ENCODE measurements around the gene RCC1. TPM values are rescaled to one million over a fixed set of nuclear protein-coding genes. Genes with fewer than 3 reads are reported as not detected.
"Not testable (repeated sequence)": the region's sequence is repeated elsewhere in the genome, so short reads cannot be mapped to it uniquely, and the experiment has no call there.

The RCC1 gene
- total RNA-seq, 1 donor from 2014 or later = 23.7 TPM

GRCh38 chr1:28518745-28519341 lies 13.0 kb downstream of the RCC1 start:
- no peak for DNase-seq (ENCODE audit: low read depth)
- H3K4me3 Mint-ChIP-seq (ENCODE audit: unreplicated experiment) = peak overlapping the region; percentile 92
- Histone ChIP-seq H3K9ac (ENCODE audit: low read length) (peak overlapping the region; percentile 89), H4K20me1 (ENCODE audit: insufficient read depth, low read length) (peaks cover 57% of the 10 kb centered on the region), H2AFZ (ENCODE audit: low read depth, low read length) (no peak overlapping the region), H3K4me3 (ENCODE audit: insufficient read depth, low read depth, low read length) (peak overlapping the region; percentile 72), H3K79me2 (ENCODE audit: insufficient read depth, low read length) (peaks cover 48% of the 10 kb centered on the region), H3K4me1 (ENCODE audit: insufficient read depth, low read length) (peaks cover 14% of the 10 kb centered on the region), H3K4me2 (ENCODE audit: low read length) (peak overlapping the region; percentile 92), H3K27ac (ENCODE audit: low read depth, low read length) (peak overlapping the region; percentile 86), H3K9me3 (ENCODE audit: insufficient read depth, low read depth, low read length) (no peaks in the 10 kb centered on the region), H3K27me3 (ENCODE audit: insufficient read depth, low read length) (no peaks in the 10 kb centered on the region), H3K36me3 (ENCODE audit: insufficient read depth, low read length) (peaks cover under 1% of the 10 kb centered on the region)
- no peak for FAIRE-seq
- H3K4me1 Mint-ChIP-seq (ENCODE audit: low read depth, unreplicated experiment) = peaks cover 11% of the 10 kb centered on the region
- no peaks in the 10 kb centered on the region for H3K9me3 Mint-ChIP-seq (ENCODE audit: unreplicated experiment)
- no peaks in the 10 kb centered on the region for H3K27me3 Mint-ChIP-seq (ENCODE audit: low read depth, unreplicated experiment)
- TF ChIP-seq CTCF (IDR thresholded peaks at IDR 0.05; ENCODE audit: insufficient read depth, low read depth, low read length) = no peak
- no peak for TF ChIP-seq EZH2 (IDR thresholded peaks at IDR 0.05; ENCODE audit: insufficient read depth, low read length)
- peak overlapping the region; percentile 95 for H3K27ac Mint-ChIP-seq (ENCODE audit: unreplicated experiment)
- H3K36me3 Mint-ChIP-seq (ENCODE audit: low read depth, unreplicated experiment) = peaks cover 2% of the 10 kb centered on the region

- H3K27ac Mint-ChIP-seq (ENCODE audit: unreplicated experiment) = no peak overlapping the region
- Histone ChIP-seq H2AFZ (ENCODE audit: low read depth, low read length) (no peak overlapping the region), H3K4me1 (ENCODE audit: insufficient read depth, low read length) (peaks cover 14% of the 10 kb centered on the region), H3K9me3 (ENCODE audit: insufficient read depth, low read depth, low read length) (no peaks in the 10 kb centered on the region), H3K4me2 (ENCODE audit: low read length) (peak overlapping the region; percentile 22), H3K9ac (ENCODE audit: low read length) (no peak overlapping the region), H3K79me2 (ENCODE audit: insufficient read depth, low read length) (peaks cover 61% of the 10 kb centered on the region), H4K20me1 (ENCODE audit: insufficient read depth, low read length) (peaks cover 61% of the 10 kb centered on the region), H3K27me3 (ENCODE audit: insufficient read depth, low read length) (no peaks in the 10 kb centered on the region), H3K27ac (ENCODE audit: low read depth, low read length) (no peak overlapping the region), H3K4me3 (ENCODE audit: insufficient read depth, low read depth, low read length) (no peak overlapping the region), H3K36me3 (ENCODE audit: insufficient read depth, low read length) (peaks cover 3% of the 10 kb centered on the region)
- H3K9me3 Mint-ChIP-seq (ENCODE audit: unreplicated experiment) = no peaks in the 10 kb centered on the region
- FAIRE-seq = no peak
- no peaks in the 10 kb centered on the region for H3K27me3 Mint-ChIP-seq (ENCODE audit: low read depth, unreplicated experiment)
- H3K4me1 Mint-ChIP-seq (ENCODE audit: low read depth, unreplicated experiment) = peaks cover 11% of the 10 kb centered on the region
- no peak for TF ChIP-seq CTCF (IDR thresholded peaks at IDR 0.05; ENCODE audit: insufficient read depth, low read depth, low read length)
- no peak for TF ChIP-seq EZH2 (IDR thresholded peaks at IDR 0.05; ENCODE audit: insufficient read depth, low read length)
- DNase-seq (ENCODE audit: low read depth) = no peak
- peaks cover 3% of the 10 kb centered on the region for H3K36me3 Mint-ChIP-seq (ENCODE audit: low read depth, unreplicated experiment)
- peak overlapping the region; percentile 23 for H3K4me3 Mint-ChIP-seq (ENCODE audit: unreplicated experiment)
Measured at GRCh38 chr1:28519946-28520725, 14.3 kb downstream of the RCC1 start.

- H3K4me2 ChIP-seq (ENCODE audit: low read length) = not testable (repeated sequence)
- H3K4me3 Mint-ChIP-seq (ENCODE audit: unreplicated experiment) = peak overlapping the region; percentile 23
Measured at GRCh38 chr1:28520796-28521195, 15.0 kb downstream of the RCC1 start.

More at GRCh38 chr1:28520796-28521195, 15.0 kb downstream of the RCC1 start:
- peaks cover 11% of the 10 kb centered on the region for H3K4me1 Mint-ChIP-seq (ENCODE audit: low read depth, unreplicated experiment)
- H3K9ac ChIP-seq (ENCODE audit: low read length); H3K27ac ChIP-seq (ENCODE audit: low read depth, low read length); H2AFZ ChIP-seq (ENCODE audit: low read depth, low read length); H3K9me3 Mint-ChIP-seq (ENCODE audit: unreplicated experiment); H3K4me3 ChIP-seq (ENCODE audit: insufficient read depth, low read depth, low read length); FAIRE-seq; H3K9me3 ChIP-seq (ENCODE audit: insufficient read depth, low read depth, low read length); H3K27me3 Mint-ChIP-seq (ENCODE audit: low read depth, unreplicated experiment); H3K27me3 ChIP-seq (ENCODE audit: insufficient read depth, low read length); DNase-seq (ENCODE audit: low read depth); H3K36me3 ChIP-seq (ENCODE audit: insufficient read depth, low read length); H3K36me3 Mint-ChIP-seq (ENCODE audit: low read depth, unreplicated experiment): not testable (repeated sequence)
- H4K20me1 ChIP-seq (ENCODE audit: insufficient read depth, low read length) = peaks cover 65% of the 10 kb centered on the region
- peak overlapping the region; percentile 10 for H3K27ac Mint-ChIP-seq (ENCODE audit: unreplicated experiment)
- peaks cover 67% of the 10 kb centered on the region for H3K79me2 ChIP-seq (ENCODE audit: insufficient read depth, low read length)
- peaks cover 14% of the 10 kb centered on the region for H3K4me1 ChIP-seq (ENCODE audit: insufficient read depth, low read length)
